Measurements from ENCODE around the gene RAB6B. TPM values are rescaled to one million over a fixed set of nuclear protein-coding genes. Genes with fewer than 3 reads are reported as not detected.

The RAB6B gene
- polyA plus RNA-seq, 2 of the 4 experiments (the other 2 are of a cell fraction), result 2.4 to 2.5 TPM

DNA sequence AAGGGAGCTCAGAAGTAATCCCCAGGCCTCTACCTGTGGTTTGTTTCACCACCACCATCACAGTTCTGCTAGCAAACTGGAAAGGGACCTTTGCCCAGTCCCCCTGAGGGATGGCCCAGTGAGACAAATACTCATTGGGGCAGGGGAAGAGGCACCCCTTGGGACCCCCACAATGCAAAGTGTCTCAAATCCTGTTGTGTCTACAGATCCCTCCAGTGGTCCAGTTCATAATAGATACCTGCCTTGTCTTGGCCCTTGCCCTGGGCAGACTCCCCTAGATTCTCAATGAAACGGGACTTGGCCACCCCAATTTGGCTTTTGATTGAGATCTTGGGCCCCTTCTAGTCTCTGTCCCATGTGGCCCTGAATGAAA, 43.8 kb upstream of the RAB6B start (continued):
- TF ChIP-seq, protein P1, sequence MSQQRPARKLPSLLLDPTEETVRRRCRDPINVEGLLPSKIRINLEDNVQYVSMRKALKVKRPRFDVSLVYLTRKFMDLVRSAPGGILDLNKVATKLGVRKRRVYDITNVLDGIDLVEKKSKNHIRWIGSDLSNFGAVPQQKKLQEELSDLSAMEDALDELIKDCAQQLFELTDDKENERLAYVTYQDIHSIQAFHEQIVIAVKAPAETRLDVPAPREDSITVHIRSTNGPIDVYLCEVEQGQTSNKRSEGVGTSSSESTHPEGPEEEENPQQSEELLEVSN (IDR thresholded peaks at IDR 0.05; ENCODE audit: borderline replicate concordance, low read depth), result no peak
- TF ChIP-seq MAFK (IDR thresholded peaks at IDR 0.05; ENCODE audit: partially characterized antibody), result no peak
- TF ChIP-seq EHMT2 (IDR thresholded peaks at IDR 0.05; ENCODE audit: low read depth), result no peak
- TF ChIP-seq MYC (IDR thresholded peaks at IDR 0.05; ENCODE audit: borderline replicate concordance, low read length), result no peak
- TF ChIP-seq CBX8 (IDR thresholded peaks at IDR 0.05), result no peak

DNA sequence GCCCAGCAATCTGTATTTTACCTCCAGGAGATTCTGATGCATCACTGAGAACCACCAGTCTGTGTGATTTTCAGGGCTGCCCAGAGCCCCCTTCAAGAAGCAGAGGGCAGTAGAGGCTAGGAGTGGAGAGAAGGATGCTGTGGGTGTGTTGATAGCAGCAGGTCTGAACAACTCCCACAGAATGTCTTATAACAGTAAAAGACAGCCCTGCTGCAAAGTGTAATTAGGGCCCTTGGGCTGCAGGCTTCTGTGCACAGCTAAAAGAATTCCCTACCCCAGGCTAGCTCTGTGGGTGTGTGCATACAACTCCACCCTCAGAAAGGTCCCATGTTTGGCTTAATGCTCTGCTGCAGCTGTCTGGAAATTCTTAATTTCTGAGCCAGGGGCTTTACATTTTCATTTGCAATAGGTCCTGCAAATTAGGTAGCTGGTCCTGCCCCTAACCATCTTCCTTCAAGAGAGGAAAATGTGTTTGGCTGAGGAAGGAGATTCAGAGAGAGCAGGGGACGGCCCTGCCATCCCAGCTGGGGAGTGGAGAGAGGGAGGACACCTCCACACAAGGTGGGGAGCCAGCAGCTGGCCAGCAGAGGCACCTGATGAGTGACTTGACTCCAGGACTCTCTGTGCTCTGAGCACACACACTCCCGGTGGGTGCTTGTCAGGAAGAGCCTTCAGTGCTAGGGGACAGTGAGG, 43.2 kb upstream of the RAB6B start:
- 67% methylated on average over 1 of the region's 2 CpGs for WGBS (ENCODE audit: missing lambda C conversion rate)
- peak in 1 of 2 experiments; percentile 36; a peak in 2 of 6 replicates for ATAC-seq
- FAIRE-seq, result no peak
- Histone ChIP-seq H3K4me3 (no peak overlapping the region), H3K4me1 (peaks cover 11% of the 10 kb centered on the region), H3K27ac (no peak overlapping the region), H3K4me2 (no peak overlapping the region), H3K9me3 (no peaks in the 10 kb centered on the region)
- TF ChIP-seq RAD21 (conservative IDR thresholded peaks at IDR 0.05 in 1 of 2, IDR thresholded peaks at IDR 0.05 in 1 of 2) (0 out of 5 replicates have a peak, but pooled peaks of 1 of the 2 experiments have one; percentile 8), FOSB (CRISPR knock-in tag; IDR thresholded peaks at IDR 0.05) (no peak)
- no peak for DNase-seq (ENCODE audit: low read depth in 1 of 2, low spot score in 1 of 2)
- ChIA-PET CTCF (interaction anchor here (0.6 to 2.8 kb wide), 2 partner anchors 7 to 9 kb away, joined by 3 to 11 read pairs; no protein-coding TSS in a partner anchor), POLR2A (no interaction called here)

DNA sequence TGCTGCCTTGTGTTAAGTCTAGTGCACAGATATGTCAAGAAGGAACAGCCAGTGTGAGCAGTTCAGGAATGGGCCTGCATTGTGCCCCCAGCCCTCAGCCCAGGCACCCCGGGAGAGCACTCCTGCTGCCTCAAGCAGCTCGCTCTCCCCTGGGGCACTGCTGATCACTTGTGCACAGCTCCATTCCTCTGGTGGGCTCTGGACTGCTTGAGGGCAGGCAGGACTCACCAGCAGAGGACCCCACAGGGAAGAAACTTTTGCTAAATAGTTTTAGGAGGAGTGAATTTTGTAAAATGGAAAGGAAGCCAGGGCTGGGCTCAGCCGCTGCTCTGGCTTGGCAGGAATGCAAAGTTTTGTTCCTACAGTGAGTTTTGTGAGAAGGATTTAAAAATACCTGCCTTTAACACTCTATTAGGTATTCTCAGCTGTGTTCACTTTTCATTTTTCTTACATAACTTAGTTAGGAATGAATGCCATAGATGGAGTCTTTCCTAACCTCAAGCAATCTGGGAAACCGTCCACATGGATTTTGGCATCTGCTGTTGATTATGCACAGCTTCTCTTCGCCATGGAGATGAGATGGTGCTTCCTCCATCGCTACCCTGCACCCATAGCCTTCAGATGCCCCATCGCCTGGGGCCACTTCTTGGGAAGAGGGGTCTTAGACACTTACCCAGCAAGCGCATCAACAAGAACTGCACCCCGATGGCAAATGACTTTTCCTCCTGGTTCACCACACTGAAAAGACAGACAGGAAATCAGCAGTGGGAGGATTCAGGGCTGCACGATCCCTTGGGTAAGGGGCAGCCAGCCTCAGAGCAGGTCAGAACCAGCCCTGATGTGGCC, 42.3 kb upstream of the RAB6B start:
- FAIRE-seq, result no peak

DNA sequence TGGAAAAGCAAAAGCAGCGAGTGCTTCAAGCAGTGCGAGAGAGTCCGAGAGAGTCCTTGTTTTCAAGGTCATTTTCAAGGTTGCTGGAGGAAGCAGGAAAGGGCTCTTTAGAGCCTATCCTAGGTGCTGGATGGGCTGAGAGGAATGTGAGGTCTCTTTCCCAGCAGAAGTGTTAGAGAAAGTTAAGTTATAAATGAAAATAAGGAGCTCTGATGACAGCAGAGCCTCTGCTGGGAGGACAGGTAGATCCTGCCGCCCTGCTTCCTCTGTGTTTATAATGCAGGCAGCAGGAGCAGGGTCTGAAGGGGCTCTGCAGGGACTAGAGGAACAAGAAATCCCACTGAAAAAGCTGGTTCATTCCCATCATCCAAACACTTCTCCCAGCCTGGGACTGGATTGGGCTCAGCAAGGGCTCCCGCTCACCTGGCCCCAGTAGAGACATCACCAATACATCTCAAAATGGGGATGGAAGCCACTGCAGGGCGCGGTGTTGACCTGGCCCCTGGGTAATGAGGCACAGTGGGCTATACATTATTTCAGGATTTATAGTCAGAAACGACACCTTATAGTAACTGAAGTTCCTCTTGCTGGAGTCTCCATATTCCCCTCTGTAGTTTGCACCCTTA, 41.5 kb upstream of the RAB6B start:
- FAIRE-seq, result no peak
- ChIA-PET POLR2A (no interaction called here), CTCF (interaction anchor here (1.5 kb wide), 1 partner anchor 276 kb away, joined by 5 read pairs; no protein-coding TSS in a partner anchor)
- Histone ChIP-seq H3K9me3 (no peaks in the 10 kb centered on the region), H3K4me1 (no peaks in the 10 kb centered on the region), H3K27ac (no peak overlapping the region), H3K4me2 (no peak overlapping the region), H3K4me3 (no peak overlapping the region)
- 68% methylated on average over 8 of the region's 8 CpGs for WGBS (ENCODE audit: missing lambda C conversion rate)
- no peak for DNase-seq (ENCODE audit: low read depth in 1 of 2, low spot score in 1 of 2)
- ATAC-seq, result no peak
- TF ChIP-seq MYC (IDR thresholded peaks at IDR 0.05; ENCODE audit: borderline replicate concordance, low read length) (no peak), RARB (CRISPR knock-in tag; IDR thresholded peaks at IDR 0.05) (no peak), ZNF302 (CRISPR knock-in tag; IDR thresholded peaks at IDR 0.05) (no peak), ZC3H11A (IDR thresholded peaks at IDR 0.05) (no peak), MAZ (IDR thresholded peaks at IDR 0.05; ENCODE audit: borderline replicate concordance, low read depth, low read length) (no peak), CHD4 (IDR thresholded peaks at IDR 0.05; ENCODE audit: borderline replicate concordance) (no peak)
- TF ChIP-seq, protein P2, sequence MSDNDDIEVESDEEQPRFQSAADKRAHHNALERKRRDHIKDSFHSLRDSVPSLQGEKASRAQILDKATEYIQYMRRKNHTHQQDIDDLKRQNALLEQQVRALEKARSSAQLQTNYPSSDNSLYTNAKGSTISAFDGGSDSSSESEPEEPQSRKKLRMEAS (IDR thresholded peaks at IDR 0.05), result no peak
- TF ChIP-seq, protein P3, sequence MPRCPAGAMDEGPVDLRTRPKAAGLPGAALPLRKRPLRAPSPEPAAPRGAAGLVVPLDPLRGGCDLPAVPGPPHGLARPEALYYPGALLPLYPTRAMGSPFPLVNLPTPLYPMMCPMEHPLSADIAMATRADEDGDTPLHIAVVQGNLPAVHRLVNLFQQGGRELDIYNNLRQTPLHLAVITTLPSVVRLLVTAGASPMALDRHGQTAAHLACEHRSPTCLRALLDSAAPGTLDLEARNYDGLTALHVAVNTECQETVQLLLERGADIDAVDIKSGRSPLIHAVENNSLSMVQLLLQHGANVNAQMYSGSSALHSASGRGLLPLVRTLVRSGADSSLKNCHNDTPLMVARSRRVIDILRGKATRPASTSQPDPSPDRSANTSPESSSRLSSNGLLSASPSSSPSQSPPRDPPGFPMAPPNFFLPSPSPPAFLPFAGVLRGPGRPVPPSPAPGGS (IDR thresholded peaks at IDR 0.05), result no peak
- TF ChIP-seq, protein P4, sequence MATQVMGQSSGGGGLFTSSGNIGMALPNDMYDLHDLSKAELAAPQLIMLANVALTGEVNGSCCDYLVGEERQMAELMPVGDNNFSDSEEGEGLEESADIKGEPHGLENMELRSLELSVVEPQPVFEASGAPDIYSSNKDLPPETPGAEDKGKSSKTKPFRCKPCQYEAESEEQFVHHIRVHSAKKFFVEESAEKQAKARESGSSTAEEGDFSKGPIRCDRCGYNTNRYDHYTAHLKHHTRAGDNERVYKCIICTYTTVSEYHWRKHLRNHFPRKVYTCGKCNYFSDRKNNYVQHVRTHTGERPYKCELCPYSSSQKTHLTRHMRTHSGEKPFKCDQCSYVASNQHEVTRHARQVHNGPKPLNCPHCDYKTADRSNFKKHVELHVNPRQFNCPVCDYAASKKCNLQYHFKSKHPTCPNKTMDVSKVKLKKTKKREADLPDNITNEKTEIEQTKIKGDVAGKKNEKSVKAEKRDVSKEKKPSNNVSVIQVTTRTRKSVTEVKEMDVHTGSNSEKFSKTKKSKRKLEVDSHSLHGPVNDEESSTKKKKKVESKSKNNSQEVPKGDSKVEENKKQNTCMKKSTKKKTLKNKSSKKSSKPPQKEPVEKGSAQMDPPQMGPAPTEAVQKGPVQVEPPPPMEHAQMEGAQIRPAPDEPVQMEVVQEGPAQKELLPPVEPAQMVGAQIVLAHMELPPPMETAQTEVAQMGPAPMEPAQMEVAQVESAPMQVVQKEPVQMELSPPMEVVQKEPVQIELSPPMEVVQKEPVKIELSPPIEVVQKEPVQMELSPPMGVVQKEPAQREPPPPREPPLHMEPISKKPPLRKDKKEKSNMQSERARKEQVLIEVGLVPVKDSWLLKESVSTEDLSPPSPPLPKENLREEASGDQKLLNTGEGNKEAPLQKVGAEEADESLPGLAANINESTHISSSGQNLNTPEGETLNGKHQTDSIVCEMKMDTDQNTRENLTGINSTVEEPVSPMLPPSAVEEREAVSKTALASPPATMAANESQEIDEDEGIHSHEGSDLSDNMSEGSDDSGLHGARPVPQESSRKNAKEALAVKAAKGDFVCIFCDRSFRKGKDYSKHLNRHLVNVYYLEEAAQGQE (IDR thresholded peaks at IDR 0.05), result no peak

More for the DNA sequence above, 42.3 kb upstream of the RAB6B start:
- POLR2A ChIA-PET, result no interaction called here
- 0 out of 3 replicates have a peak, but pooled peaks cover 2% of the 10 kb centered on the region for H3K4me1 ChIP-seq
- CTCF ChIA-PET, result interaction anchor here (1.5 kb wide), 1 partner anchor 275 kb away, joined by 5 read pairs; no protein-coding TSS in a partner anchor
- no peak for TF ChIP-seq ZNF302 (CRISPR knock-in tag; IDR thresholded peaks at IDR 0.05)
- TF ChIP-seq, protein P1 (IDR thresholded peaks at IDR 0.05; ENCODE audit: borderline replicate concordance, low read depth), result no peak
- no peak for TF ChIP-seq ZFP36 (IDR thresholded peaks at IDR 0.05; ENCODE audit: borderline replicate concordance, partially characterized antibody)
- TF ChIP-seq FOSB (CRISPR knock-in tag; IDR thresholded peaks at IDR 0.05), result no peak
- TF ChIP-seq HOXB5 (CRISPR knock-in tag; IDR thresholded peaks at IDR 0.05), result no peak
- TF ChIP-seq KDM5A (IDR thresholded peaks at IDR 0.05), result no peak
- TF ChIP-seq, protein P5, sequence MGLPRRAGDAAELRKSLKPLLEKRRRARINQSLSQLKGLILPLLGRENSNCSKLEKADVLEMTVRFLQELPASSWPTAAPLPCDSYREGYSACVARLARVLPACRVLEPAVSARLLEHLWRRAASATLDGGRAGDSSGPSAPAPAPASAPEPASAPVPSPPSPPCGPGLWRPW (IDR thresholded peaks at IDR 0.05), result no peak
- no peak for TF ChIP-seq CEBPB (IDR thresholded peaks at IDR 0.05)
- no peak for TF ChIP-seq MAFK (IDR thresholded peaks at IDR 0.05; ENCODE audit: partially characterized antibody)
- TF ChIP-seq RFX5 (IDR thresholded peaks at IDR 0.05), result no peak
- TF ChIP-seq JUN (IDR thresholded peaks at IDR 0.05), result no peak
- no peak overlapping the region for H3K4me3 ChIP-seq
- 43% methylated on average over 6 of the region's 10 CpGs for WGBS (ENCODE audit: missing lambda C conversion rate)
- ATAC-seq (no peak), DNase-seq (ENCODE audit: low read depth in 1 of 2, low spot score in 1 of 2) (no peak)
- H3K4me2 ChIP-seq, result no peak overlapping the region
- H3K9me3 ChIP-seq, result no peaks in the 10 kb centered on the region
- no peak overlapping the region for H3K27ac ChIP-seq
